ENCODE measurements around the gene HS3ST1.

The HS3ST1 gene

DNA sequence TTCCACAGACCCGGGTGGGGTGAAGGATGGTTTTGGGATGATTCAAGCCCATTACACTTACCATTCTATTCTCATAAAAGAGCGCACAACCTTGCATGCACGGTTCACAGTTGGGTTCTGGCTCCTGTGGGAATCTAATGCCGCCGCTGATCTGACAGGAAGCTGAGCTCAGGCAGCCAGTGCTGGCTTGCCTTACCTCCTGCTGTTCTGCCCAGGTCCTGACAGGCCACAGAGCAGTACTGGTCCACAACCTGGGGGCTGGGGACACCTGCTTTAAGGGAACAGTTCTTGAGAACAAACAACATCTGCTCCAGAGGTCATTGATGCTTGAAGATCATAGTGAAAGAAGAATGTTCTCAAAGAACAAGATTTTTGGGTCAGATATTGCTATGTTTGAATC is 8.0 kb upstream of the HS3ST1 start:
- H3K27ac ChIP-seq = no peak overlapping the region
- H3K4me3 ChIP-seq = no peak overlapping the region

DNA sequence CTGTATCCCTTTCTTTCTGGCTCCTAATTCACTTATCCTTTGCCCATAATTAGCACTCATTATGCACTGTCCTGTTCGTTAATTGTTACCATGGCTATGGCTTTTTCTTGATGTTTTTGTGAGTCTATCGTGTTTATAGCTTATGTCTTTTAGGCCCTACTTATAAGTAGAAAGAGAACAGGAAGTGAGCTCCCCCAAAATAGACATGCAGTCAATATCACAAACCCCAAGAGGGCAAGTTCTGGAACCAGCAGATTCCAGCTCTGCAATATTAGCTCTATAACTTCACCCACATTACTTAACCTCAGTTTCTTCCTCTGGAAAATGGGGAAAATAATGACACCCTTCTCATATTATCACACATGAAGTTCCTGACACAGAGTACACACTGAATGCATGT is 7.4 kb upstream of the HS3ST1 start:
- H3K27ac ChIP-seq = no peak overlapping the region
- H3K4me3 ChIP-seq = no peak overlapping the region

DNA sequence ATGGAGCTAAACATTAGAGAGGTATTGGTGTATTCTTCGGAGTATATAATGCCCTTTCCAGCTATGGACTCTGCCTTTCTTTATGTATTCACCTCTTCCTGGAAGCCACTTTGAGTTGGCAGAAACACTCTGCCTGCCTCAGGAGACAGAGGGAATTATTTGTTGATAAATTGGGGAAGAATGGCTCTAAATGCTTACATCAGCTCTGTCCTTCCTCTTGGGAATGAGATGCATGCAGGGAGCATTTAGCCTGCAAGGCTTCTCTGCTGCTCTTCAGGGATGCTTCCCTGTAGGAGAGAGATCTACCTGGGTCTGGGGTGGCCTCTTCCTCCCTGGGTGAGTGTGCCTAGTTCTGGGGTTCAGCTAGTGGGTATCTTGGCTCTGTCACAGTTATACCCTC is 6.9 kb upstream of the HS3ST1 start:
- Histone ChIP-seq H3K4me3 (no peak overlapping the region), H3K27ac (no peak overlapping the region)

DNA sequence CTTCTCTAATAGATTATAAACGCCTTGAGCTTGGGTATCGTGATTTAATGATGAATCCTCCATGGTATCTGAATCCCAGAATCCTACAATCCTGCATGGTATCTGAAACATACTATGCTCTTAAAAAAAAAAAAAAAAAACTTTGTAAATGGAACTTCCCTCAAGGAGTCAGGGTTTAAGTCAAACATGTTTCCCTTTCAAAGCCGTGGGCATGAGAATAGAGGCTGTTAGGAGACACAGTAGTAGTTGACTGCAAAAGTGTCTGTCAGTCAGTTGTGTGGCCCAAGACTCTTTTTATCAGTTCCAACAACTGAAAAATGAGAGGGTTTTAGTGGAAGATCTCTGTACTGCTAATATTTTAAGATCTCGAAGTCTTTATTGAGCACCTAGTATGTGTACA is 2.4 kb upstream of the HS3ST1 start:
- Histone ChIP-seq H3K27ac (no peak overlapping the region), H3K4me3 (no peak overlapping the region)

DNA sequence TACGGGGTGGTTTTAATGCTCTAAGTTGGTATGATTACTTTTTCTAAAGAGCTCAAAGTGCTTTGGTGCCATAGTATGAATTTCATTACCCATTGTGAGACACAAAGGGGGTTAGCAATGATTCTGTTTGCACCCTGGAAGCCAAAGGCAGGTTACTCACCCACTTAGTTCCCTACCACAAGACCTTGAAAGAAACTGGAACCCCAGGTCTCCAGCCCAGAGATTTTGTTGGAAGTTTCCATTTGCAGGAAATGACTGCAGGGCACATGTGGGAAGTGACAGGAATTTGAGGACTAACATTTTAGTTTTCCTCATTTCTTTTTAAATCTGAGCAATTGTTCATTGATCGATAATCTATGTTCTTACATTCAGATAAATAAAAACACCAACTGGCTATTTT is 1.8 kb upstream of the HS3ST1 start:
- no peak overlapping the region for H3K4me3 ChIP-seq

DNA sequence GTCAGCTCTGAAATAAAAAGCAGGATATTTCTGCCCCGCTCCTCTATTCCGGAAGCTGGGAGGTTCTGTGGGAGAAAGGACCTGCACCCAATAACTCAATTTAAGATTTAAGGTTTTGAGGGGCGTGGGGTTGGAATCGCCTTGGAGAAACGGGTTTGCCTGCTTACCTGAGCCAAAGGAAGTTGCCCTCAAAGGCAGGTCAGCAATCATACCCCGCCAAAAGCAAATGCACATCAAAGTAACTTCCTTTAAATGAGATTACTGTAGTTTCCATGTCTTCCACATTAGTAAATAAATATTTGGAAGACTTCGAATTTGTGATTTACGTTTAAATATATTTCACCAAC is 978 bp upstream of the HS3ST1 start:
- Histone ChIP-seq H3K27ac (peak overlapping the region in 3 of 21 experiments; percentile 5 to 61 (median 19)), H3K4me3 (peak overlapping the region; percentile 28 to 62 (median 50))

More for the DNA sequence above, 1.8 kb upstream of the HS3ST1 start:
- H3K27ac ChIP-seq = peak overlapping the region in 1 of 21 experiments; percentile 5

DNA sequence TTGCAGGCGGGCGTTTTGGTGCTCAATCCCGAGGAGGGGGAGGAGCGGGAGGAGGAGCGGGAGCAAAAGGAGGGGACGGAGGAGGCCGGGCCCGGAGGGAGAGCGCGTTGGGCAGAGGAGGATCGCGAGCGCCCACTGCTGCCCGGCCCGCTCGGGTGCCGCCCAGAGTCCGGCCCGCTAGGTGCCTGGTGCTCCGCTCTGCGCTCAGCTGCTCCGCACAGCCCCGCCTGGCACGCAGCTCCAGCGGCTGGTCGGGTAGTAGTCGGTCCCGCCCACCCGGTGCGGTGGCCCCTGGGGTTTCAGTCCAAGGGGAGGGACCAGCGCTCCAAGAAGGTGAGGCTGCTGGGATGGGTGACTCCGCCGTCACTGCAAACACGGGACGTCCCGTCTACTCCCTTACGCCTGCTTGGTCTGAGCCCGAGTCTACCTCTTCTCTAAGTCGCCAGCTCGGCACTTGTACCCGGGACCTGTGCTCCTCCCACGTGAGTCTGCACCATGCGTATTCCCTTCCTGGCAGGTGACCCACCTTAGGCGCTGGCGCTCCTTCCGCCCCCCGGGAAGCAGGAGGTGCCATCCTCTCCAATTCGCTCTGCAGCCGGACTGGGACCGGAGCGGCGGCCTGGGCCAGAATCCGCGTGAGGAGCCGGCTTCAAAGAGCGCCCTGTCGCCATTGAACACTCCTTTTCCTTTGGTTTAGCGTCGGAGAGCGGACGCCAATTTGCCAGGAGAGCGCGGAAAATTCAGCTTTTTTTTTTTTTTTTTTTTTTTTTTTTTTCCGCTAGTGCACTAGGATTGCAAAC is 405 bp upstream of the HS3ST1 start:
- Histone ChIP-seq H3K27ac (peak overlapping the region in 15 of 21 experiments; percentile 12 to 78 (median 48)), H3K4me3 (peak overlapping the region; percentile 28 to 62 (median 50))

DNA sequence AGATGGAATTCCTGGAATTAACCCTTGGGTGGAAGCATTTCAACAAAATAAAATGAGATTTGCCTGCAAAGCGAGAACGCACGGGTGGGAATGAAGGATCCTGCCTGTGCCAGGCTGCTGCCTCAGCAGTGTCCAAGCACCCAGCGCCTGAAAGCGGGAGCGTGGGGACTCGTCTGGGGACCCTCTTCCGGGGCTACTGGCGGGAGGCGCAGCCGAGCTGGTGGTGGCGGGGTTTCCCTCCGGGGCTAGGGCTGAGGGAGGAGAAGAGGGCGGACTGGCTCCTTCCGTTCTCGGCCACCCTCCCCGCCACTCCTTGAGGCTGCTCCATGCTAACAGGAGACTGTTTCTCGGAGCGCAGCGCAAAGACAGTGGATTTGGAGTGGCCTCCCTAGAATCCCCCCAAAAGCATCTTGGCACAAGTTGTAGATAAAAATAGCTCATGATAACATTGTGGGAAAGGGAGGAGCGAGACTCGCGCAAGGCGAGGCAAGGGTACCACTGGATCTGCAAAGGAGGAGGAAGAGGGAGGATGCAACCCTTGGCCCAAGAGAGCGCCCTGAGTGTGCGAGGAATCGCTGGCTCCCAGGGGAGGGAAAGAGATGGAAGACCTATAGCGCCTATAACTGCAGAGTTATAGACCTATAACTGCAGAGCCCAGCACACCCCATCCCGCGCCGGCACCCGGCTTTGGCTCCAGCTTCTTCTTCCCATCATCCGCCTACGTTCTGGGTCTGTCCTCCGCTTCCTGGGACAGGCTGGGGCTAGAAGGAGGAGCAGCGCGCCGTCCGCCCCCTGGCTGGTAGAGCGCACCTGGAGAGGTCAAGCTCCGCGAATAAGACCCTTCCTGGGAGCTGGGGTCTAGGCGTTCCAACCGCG is 1.3 kb downstream of the HS3ST1 start:
- H3K27ac ChIP-seq = peak overlapping the region in 1 of 21 experiments; percentile 61
- peak overlapping the region; percentile 28 to 62 (median 50) for H3K4me3 ChIP-seq

DNA sequence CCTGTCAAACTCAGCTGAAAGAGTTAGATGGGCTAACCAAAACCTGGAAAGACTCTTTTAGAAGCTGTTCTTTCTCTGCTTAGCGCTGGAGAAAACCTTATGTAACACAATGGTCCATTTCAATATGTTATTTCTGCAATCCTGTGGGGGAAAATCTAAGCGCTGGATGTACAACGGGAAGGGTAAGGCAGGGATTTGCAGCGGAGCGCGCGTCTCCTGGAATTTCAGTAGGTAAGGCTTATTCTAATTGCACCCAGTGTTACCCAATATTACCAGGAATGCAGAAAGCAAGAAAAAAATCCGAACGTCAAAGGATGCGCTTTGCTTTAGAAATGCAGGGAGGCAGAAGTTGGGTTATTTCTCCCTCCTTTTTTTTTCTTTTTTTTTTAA is 2.0 kb downstream of the HS3ST1 start:
- H3K27ac ChIP-seq = no peak overlapping the region

DNA sequence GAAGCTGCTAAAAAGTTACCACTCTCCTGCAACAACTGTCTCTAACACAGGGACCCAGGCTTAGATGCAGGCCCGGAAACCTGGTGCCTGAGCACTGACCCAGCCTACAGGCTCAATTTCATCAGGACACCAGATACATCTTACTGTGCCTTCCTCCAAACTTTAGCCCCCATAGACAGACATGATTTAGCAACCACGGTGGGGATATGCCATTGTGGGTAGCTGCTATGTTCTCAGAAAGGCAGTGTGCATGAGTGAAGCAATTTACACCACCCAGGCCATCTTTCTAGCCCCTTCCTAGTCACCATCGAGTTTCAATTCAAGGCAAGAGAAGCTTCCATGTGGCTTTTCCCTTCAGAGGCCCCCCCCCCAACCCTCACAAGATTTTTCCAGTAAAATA is 2.7 kb downstream of the HS3ST1 start:
- no peak overlapping the region for H3K4me3 ChIP-seq
- no peak overlapping the region for H3K27ac ChIP-seq

More for the DNA sequence above, 2.0 kb downstream of the HS3ST1 start:
- peak overlapping the region in 3 of 7 experiments; percentile 50 to 62 (median 50) for H3K4me3 ChIP-seq

DNA sequence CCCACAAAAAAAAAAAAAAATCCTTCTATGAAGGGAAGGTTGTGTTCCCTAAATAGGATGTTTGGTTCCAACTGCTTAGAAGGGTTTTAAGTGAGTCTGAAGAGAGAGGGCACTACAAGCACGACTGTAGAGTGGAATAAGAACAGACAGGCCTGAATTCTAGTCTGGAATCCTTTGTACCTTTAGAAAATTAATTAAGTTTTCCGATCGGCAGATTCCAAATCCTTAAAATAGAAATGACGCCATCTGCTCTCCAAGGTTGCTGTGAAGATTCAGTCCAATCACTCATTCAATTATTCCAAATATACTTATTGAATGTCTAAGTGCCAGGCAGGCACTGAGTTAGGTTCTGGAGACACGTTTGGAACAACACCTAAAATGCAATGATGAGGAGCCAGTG is 3.8 kb downstream of the HS3ST1 start:
- Histone ChIP-seq H3K4me3 (no peak overlapping the region), H3K27ac (no peak overlapping the region)

DNA sequence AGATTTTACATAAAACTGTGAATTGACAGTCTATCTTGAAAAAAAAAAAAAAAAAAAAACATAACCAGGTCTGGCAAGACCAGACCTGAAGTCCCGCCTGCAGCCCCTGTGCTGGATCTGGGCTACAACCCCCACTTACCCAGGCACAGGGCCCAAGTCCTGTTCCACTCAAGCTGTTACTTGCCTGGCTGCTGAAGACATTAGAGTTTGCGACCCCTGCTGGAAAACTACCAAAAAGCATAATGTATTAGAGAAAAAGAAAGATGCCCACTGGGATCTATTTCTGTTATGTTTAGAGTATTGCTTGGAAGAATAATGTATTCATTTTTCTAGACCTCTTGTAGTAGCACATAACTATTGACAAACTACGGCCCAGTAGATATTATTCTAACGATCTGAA is 4.7 kb downstream of the HS3ST1 start:
- Histone ChIP-seq H3K27ac (no peak overlapping the region), H3K4me3 (no peak overlapping the region)

DNA sequence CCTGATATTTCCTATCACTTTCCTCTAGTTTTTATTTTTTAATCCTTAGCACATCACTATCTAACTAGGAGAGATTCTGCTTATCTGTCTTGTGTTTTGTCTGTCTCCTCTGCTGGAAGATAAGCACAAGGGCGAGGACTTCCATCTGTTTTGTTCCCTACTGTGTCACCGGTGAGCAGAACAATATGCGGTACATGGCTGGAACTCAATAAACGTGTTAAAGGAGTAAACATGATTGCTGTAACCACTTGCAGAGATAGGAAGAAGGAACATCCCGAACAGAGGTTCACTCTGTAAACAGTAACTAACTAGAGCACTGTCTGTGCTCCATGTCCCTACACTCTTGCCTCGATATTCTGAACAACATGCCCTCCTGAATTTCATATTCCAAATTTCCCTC is 5.2 kb downstream of the HS3ST1 start:
- Histone ChIP-seq H3K4me3 (no peak overlapping the region), H3K27ac (no peak overlapping the region)

DNA sequence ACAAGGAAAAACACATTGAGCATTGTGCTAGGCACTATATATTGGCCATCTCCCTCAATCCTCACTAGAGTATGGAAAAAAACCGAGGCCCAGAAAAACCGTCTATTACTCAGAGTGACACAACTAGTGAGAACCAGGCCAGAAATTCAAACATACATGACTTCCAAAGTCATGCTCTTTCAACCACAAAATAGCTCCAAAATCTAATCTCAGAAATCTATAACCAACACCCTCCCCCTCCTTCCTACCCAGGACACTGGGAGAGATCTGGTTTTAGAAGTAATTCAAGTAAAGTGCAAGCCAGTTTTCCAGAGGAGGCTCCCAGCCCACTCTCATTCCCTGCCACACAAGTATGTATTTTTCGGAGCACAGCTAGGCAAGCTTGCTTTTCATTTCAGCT is 7.6 kb downstream of the HS3ST1 start:
- no peak overlapping the region for H3K4me3 ChIP-seq
- H3K27ac ChIP-seq = no peak overlapping the region

DNA sequence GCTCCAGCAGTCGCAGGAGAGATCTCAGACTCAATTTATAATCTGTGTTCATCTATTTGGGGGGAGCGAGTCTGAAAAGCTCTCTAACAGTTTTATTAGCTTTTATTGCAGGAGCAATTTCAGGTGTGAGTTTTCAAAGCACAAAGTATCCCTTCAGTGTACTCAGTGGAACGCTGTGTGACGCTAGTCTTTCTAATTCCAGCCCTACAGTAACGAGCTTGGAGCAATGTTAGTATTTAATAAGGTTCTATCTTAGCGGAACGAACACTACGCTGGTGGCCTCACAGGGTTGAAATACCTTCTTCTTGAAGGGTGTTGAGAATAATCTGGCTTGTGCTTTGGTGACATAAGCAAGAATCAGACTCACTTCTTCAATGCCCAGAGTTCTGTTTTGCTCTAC is 8.4 kb downstream of the HS3ST1 start:
- no peak overlapping the region for H3K27ac ChIP-seq
- H3K4me3 ChIP-seq = no peak overlapping the region

DNA sequence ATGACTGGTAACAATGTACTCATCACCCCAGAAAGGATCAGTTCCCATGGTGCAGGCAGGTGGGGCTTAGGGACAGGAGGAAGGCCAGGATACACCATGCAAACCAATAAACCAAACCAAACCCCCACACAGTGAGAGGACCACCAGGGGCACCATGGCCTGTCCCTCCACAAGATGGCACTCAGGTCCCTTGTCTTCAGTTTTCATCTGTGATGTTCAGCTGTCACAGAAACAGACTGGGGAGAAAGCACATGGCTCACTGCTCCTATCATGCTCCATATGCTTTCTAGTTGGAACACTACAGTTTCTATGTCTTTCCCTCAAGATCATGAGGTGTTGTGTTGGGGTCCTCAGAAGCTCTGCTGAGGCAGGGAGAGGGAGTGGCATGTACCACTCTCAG is 10.1 kb downstream of the HS3ST1 start:
- H3K4me3 ChIP-seq = no peak overlapping the region
- no peak overlapping the region for H3K27ac ChIP-seq

DNA sequence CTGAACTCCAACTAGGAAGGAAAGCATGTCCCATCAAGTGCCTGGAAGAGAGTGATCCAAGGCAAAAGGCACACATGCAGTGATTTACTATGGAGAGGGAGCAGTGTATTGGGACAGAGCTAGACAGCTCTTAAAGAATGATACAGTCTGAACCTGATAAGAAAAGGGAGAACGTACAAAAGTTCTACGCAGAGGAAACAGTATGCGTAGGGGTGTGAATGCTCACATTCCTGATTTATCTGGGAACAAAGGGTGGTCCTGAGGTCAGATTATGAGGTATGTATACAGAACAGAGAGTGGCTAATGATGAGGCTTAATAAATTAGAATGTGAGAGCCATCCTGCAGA is 12.0 kb downstream of the HS3ST1 start:
- no peak overlapping the region for H3K27ac ChIP-seq
- no peak overlapping the region for H3K4me3 ChIP-seq

DNA sequence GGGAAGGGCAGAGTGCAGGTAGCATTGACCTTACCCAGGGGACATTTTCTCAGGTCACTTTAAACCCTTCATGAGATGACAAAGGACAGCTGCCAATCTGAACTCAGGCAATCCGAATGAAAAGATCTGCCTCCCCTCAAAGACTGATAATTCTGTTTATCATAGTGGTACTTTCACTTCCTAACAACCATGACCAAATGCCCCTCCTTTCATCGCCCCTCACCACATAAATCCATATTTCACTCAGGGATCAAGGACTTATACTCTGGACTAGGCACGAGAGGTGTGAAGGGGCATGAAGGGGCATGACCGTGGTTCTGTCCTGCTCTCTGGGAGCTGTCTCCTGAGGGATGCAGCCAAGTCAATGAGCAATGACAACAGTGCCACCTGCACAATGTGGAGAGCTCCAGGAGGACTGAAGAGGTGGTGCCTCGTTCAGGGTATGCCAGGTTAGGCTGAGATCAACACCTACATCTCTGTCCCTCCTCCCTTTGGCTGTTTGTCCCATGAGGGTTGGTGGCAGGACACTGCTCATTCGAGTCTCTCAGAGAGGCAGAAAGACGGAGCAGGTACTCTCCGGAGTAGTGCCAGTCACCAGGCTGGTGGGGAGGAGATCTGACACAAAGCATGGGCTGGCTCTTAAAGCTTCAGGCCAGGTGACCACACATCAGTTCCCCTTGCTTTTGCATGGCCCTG is 12.5 kb downstream of the HS3ST1 start:
- H3K4me3 ChIP-seq = no peak overlapping the region

DNA sequence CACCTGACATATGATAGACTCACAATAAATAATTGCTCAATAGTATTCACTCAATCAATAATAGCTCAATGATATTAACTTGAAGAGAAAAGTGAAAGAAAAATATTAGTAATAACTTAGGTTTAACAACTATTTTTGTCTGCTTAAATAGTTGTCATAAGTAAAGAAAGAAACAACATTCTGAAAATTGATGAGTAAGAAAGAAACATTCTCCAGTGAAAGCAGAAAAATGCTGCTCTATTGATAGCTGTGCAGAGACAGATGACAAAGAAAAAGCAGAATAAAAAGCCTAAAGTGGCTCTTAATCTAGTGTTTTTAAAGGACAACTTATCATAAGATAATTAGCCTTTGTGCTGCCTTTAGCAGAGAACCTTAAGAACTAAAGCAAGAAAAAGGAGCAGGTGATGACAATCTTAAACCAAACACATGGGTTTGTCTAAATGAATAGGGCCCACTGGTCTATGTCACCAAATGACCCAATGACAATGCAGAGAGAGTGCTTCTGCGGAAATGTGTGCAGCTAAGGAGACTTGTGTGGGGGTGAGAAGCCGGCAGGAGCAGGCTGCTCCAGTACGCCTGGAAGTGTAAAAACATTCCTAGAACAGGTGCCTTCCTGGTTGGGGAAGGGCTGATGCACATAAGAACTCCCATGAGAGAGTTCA is 13.2 kb downstream of the HS3ST1 start:
- Histone ChIP-seq H3K4me3 (no peak overlapping the region), H3K27ac (no peak overlapping the region)

More for the DNA sequence above, 12.5 kb downstream of the HS3ST1 start:
- no peak overlapping the region for H3K27ac ChIP-seq

DNA sequence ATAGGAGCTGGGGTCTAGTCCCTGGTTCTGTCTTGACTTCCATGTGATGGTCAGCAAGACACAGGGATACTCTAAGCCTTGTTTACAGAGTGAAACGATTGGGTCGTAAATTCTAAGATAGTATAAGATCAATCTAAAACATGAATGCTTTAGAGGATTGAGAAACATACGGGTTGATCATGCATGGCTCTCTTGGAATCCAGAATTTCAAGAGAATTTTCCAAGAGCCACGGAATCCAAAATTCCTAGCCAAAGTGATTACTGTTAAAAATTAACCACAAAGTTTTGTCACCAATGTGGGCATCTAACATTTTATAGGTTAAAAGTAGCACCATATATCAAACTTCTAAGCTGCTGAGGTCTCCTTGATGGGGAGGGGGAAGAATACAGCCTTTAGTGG is 16.5 kb downstream of the HS3ST1 start:
- Histone ChIP-seq H3K4me3 (no peak overlapping the region), H3K27ac (no peak overlapping the region)
